ENCODE results near the gene CCDC50. TPM values are rescaled to one million over a fixed set of nuclear protein-coding genes. Genes with fewer than 3 reads are reported as not detected.

Gene CCDC50
- total RNA-seq, 1 experiment from 2014 or later: 47.8 TPM

DNA sequence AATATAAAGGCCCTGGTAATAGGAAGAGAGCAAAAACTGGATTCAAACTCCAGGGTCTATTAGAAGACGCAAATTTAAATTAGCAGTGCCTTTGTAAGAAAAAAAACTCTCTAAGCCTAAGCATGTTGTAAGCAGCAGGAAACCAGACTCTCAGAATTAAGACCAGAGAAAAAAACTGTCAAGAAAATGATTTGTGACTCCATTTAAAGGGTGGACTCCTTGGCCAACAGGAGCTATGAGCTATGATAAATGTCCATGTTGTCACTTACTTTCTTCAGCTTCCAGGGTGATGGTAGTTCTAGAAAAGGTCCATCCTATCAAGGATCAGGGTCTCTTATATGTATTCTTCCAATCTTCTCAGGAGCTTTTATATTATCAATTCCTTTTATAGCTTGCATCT, 34.9 kb upstream of the CCDC50 start:
- DNase-seq (ENCODE audit: low read depth, low spot score): no peak
- no peaks in the 10 kb centered on the region for H4K20me1 ChIP-seq (ENCODE audit: insufficient read depth)
- POLR2A ChIA-PET: no interaction called here
- H3K9me2 ChIP-seq (ENCODE audit: insufficient read depth): no peaks in the 10 kb centered on the region
- no peaks in the 10 kb centered on the region for H3K27me3 ChIP-seq (ENCODE audit: insufficient read depth, low read length)
- no peak overlapping the region for H3K27ac ChIP-seq (ENCODE audit: low read depth, low read length)
- intact Hi-C loops (cut with micrococcal nuclease): no loop called here
- H3K9ac ChIP-seq (ENCODE audit: low read length): no peak overlapping the region
- H3K36me3 ChIP-seq (ENCODE audit: control insufficient read depth in 1 of 2, insufficient read depth in 2 of 2, low read length in 2 of 2): no peaks in the 10 kb centered on the region
- ATAC-seq: no peak
- CTCF ChIA-PET: no interaction called here
- no peak overlapping the region for H3K4me2 ChIP-seq (ENCODE audit: low read length)
- RAD21 ChIA-PET (ENCODE audit: low non-redundant PET in 1 of 2, low total read pairs in 2 of 2, uncharacterized antibody in 2 of 2, unreplicated experiment in 2 of 2): no interaction called here
- H3K4me1 ChIP-seq (ENCODE audit: control insufficient read depth in 1 of 2, insufficient read depth in 2 of 2, low read length in 2 of 2): no peaks in the 10 kb centered on the region
- BruUV-seq (replicated peaks): no TSS peak
- TF ChIP-seq SIN3A (IDR thresholded peaks at IDR 0.05; ENCODE audit: low read depth): no peak
- TF ChIP-seq, protein P1, sequence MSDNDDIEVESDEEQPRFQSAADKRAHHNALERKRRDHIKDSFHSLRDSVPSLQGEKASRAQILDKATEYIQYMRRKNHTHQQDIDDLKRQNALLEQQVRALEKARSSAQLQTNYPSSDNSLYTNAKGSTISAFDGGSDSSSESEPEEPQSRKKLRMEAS (IDR thresholded peaks at IDR 0.05): no peak
- no peak for TF ChIP-seq JUND (IDR thresholded peaks at IDR 0.05)
- TF ChIP-seq, protein P2, sequence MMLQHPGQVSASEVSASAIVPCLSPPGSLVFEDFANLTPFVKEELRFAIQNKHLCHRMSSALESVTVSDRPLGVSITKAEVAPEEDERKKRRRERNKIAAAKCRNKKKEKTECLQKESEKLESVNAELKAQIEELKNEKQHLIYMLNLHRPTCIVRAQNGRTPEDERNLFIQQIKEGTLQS (IDR thresholded peaks at IDR 0.05): no peak
- TF ChIP-seq EGR1 (IDR thresholded peaks at IDR 0.05; ENCODE audit: low read depth): no peak
- TF ChIP-seq YY1 (IDR thresholded peaks at IDR 0.05; ENCODE audit: extremely low read depth, insufficient replicate concordance, low read depth, low read length): no peak
- no peak for TF ChIP-seq FOSL1 (IDR thresholded peaks at IDR 0.05; ENCODE audit: low read depth)
- TF ChIP-seq TCF7L2 (IDR thresholded peaks at IDR 0.05; ENCODE audit: borderline replicate concordance, extremely low read depth, insufficient read depth, insufficient read length): no peak
- no peak for TF ChIP-seq POLR2AphosphoS5 (IDR thresholded peaks at IDR 0.05; ENCODE audit: low read depth, low read length)
- TF ChIP-seq ZFX (IDR thresholded peaks at IDR 0.05): no peak
- no peak for TF ChIP-seq EZH2 (IDR thresholded peaks at IDR 0.05)
- TF ChIP-seq CBX3 (IDR thresholded peaks at IDR 0.05; ENCODE audit: low read depth): no peak
- no peak for TF ChIP-seq ZNF274 (IDR thresholded peaks at IDR 0.05; ENCODE audit: low read depth, low read length)
- no peak for TF ChIP-seq SP1 (IDR thresholded peaks at IDR 0.05; ENCODE audit: low read depth)
- no peak for TF ChIP-seq POLR2A (IDR thresholded peaks at IDR 0.05; ENCODE audit: borderline replicate concordance, extremely low read depth, insufficient read depth, insufficient read length)
- TF ChIP-seq, protein P3, sequence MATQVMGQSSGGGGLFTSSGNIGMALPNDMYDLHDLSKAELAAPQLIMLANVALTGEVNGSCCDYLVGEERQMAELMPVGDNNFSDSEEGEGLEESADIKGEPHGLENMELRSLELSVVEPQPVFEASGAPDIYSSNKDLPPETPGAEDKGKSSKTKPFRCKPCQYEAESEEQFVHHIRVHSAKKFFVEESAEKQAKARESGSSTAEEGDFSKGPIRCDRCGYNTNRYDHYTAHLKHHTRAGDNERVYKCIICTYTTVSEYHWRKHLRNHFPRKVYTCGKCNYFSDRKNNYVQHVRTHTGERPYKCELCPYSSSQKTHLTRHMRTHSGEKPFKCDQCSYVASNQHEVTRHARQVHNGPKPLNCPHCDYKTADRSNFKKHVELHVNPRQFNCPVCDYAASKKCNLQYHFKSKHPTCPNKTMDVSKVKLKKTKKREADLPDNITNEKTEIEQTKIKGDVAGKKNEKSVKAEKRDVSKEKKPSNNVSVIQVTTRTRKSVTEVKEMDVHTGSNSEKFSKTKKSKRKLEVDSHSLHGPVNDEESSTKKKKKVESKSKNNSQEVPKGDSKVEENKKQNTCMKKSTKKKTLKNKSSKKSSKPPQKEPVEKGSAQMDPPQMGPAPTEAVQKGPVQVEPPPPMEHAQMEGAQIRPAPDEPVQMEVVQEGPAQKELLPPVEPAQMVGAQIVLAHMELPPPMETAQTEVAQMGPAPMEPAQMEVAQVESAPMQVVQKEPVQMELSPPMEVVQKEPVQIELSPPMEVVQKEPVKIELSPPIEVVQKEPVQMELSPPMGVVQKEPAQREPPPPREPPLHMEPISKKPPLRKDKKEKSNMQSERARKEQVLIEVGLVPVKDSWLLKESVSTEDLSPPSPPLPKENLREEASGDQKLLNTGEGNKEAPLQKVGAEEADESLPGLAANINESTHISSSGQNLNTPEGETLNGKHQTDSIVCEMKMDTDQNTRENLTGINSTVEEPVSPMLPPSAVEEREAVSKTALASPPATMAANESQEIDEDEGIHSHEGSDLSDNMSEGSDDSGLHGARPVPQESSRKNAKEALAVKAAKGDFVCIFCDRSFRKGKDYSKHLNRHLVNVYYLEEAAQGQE (IDR thresholded peaks at IDR 0.05; ENCODE audit: low read depth): no peak
- TF ChIP-seq ELF1 (IDR thresholded peaks at IDR 0.05; ENCODE audit: borderline replicate concordance, low read depth): no peak
- no peak for TF ChIP-seq ZBTB33 (IDR thresholded peaks at IDR 0.05; ENCODE audit: extremely low read depth, insufficient replicate concordance, low read length)
- no peak for TF ChIP-seq SRF (IDR thresholded peaks at IDR 0.05; ENCODE audit: low read depth)
- H2AFZ ChIP-seq (ENCODE audit: low read depth, low read length, poor library complexity, severe bottlenecking): no peak overlapping the region
- no peaks in the 10 kb centered on the region for H3K9me3 ChIP-seq (ENCODE audit: control insufficient read depth in 1 of 2, insufficient read depth in 1 of 2, low read depth in 1 of 2, low read length in 2 of 2)
- H3K79me2 ChIP-seq (ENCODE audit: insufficient read depth, low read length): no peaks in the 10 kb centered on the region
- no peak overlapping the region for H3K4me3 ChIP-seq (replicated peaks in 1 of 2; ENCODE audit: low read depth in 1 of 2, low read length in 2 of 2)

Measured in HCT116 (cell line).